Measurements from ENCODE around the gene CDH4.

Gene CDH4

DNA sequence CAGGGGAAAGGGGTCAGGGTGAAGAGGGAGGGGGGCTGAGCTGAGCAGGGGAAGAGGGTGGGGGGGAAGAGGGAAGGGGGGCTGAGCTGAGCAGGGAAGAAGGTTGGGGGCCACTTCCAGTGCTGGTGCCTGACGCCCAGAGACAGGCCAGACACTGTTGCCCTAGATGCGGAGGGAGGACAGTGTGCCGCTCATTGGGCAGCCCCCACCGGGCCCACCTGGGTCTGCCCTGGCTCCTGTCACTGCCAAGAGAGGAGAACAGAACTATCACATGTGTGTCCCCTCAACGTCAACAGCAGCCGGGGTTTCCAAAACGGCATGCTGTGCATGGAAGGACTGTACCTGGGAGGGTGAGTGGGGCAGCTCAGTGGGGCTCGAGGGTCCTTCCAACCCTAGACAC lies 342.1 kb downstream of the CDH4 start:
- no peak for DNase-seq

DNA sequence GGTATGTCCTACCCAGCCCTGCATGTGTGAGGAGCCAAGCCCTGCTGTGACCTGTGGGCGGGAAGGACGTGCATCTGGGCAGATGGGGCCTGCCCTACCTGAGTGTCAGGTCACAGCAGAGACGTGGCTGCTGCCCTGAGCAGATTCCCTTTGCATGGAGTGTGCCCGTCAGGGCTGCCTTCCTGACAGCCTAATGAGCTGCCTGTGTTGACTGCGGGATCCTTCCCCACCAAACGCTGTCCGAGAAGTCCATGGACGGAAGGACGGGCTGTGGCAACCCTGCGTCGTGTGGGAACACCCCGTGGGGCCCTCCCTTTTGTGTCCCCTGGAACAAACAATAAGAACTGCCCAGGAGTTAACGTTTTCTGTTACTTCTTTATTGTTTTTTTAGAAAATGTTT lies 343.2 kb downstream of the CDH4 start:
- DNase-seq: no peak

DNA sequence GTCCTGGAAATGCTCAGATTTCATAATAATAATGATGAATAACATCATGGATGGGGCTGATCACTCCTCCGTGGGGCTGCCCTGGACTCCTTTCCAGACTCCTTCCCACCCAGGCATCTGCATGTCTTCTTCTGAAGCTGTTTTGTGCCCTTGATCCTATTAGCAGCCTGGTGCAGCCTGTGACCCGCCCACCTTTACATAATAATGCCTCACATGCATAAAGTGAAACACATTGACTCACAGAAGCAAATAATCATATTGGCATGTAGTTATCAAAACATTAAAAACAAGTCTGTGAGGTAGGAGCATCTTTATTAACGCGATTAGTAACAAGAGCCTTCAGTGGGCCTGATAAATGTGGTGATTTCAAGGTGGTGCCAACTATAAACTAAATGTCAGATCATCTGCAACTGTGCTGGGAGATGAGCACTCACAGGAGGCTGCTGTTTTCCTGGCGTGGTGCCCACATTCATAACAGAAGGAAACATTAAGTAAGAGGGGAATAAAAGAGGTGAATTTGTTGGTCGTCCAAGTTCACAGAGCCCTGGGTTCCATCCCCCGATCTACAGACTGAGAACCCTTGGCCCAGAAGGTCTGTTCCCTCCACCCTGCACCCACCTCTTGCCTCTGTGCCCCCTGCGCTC lies 344.7 kb downstream of the CDH4 start:
- DNase-seq: no peak

DNA sequence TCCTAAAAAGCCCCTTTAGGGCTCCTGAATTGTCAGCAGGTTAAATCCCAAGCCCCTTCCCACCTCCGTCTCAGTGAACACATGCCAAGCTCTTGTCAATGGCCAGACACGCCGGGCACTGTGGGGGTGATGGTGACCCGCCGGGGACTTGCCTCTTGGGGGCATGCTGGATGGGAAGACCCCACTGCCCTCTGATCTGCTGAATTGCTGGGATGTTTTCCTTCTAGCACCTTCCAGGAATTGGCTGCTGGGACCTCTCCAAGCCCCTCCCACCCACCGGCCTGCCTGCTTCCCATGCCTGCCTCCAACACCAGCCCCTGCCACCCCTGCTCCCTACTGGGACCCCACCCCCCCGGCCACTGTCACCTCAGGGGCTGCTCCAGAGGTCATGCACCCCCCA lies 345.9 kb downstream of the CDH4 start:
- DNase-seq: no peak

DNA sequence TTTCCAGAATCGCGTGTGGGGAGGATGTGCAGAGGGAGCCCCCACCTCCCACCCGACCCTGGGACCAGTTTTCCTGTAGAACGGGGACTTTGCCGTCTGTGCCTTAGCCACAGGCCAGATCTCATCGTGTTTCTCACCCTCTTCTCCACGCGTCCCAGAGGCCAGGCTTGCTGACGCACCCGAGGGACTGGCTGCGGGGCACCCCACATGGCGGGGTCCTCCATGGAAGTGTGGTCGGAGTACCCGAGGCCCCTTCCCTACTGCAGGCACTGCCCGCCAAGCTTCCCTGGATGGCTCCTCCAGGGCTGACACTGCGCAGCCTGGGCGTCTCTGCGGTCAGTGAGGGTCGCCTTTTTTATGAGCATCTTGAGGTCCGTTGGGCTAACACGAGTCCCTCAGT lies 346.5 kb downstream of the CDH4 start:
- DNase-seq: no peak

DNA sequence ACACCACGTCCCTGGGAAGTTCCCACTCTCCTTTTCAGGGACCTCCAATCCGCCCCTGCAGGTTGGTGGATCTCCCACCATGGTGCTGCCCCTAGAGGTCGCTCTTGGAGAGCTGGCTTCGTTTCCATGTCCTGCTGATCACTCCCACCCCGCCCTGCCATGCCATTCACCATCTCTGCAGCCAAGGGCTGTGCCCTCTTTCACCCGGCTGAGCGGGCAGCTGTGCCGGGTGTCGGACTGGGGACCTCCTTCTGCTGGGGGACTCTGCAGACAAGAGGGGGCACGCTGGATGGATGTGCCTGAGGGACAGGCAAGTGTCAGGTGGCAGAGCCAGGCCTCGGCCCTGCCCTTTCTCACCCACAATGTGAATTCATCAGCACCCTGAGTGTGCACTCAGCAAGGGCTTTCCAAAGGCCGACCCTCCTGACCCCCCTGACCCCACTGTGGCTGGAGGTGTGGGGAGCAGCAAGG lies 347.0 kb downstream of the CDH4 start:
- no peak for DNase-seq

DNA sequence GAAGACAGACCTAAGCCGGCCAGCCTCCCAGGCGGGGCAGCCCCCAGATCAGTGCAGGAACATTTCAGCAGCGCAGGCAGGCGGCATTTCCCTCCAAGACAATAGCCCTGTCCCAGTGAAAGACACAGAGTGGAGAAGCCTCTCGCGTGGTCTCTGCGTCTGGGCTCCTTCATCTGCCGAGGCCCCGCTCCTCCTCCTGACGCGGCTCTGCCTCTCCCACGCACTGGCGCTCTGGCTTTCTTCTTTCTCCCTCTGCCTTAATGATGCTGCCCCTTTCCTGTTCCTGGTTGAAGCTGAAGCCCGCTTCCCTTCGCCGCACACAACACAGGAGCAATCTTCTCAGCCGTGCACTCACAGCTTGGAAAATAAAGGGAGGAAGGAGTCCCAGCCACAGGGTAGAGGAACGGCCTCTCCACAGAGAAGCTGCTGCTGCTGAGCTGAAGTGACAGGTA lies 347.5 kb downstream of the CDH4 start:
- DNase-seq: no peak

DNA sequence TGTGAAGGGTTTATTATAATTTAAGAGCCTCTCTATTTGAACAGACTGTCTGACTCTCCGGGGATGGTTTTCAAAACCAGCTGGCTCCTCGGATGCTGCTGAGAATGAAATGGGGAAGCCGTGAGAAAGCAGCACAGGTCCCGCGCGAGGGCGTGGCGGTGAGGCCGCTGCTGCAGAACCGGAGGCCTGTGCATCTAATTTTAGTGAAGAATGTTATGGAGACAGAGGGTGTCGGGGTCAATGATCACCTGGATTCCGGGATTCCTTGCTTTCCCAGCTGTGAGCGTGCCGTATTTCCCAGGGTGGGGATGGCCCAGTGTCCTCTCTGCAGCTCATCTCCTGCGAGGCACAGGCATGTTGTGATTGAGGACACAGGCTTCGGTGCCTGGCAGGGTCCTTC lies 348.0 kb downstream of the CDH4 start:
- DNase-seq: no peak

DNA sequence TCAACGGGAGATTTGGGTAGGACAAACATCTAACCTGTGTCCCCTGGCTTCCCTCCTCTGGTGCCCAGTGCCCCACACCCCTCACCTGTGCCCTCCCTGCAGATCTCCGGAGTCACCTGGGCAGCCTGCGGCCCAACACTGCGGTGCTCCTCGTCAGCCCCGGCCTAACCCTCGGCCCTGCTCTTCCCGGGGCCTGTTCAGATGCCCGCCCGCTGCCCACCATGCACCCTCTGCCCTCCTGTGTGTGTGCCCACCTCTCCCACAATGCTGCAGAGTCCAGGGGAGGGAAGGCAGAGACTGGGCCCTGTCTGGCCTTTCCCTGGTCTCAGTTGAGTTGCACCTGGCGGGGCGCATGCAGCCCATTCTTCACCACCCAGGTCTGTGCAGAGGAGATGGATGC lies 349.3 kb downstream of the CDH4 start:
- DNase-seq: no peak

DNA sequence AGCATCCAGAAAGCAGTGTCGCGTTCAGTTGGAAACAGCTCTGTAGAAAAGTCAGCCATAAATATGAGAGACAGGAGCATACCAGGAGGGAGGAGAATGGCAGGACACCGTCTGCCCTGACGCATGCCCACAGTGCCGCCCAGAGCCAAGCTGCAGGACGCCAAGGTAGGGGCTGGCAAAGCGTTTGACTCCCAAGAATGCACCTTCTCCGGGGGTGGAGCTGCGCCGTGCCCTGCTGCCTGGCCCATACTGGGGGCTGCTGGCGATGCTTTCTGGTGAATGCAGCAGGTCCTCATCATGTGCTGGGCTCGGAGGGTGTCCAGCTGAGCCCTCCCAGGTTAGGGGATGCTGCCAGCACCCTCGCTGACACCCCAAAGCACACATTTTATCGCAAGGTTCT lies 349.8 kb downstream of the CDH4 start:
- no peak for DNase-seq

DNA sequence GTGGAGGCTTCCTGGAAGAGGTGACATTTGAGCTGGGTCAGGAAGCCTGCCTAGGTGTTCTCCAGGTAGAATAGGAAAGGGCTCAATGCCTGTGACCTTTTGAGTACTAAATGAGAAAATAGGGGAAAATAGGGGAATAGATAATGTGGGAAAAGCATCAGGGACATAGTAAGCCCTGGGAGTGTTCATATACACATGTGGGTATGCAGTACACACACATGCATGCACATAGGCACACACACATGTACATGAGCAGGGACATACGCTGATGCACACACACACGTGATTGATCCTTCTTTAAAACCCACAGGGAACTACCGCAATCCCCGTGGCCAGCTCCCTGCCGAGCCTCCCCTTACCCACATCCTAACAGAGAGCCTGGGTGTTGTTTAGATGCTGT lies 351.7 kb downstream of the CDH4 start:
- DNase-seq: no peak

DNA sequence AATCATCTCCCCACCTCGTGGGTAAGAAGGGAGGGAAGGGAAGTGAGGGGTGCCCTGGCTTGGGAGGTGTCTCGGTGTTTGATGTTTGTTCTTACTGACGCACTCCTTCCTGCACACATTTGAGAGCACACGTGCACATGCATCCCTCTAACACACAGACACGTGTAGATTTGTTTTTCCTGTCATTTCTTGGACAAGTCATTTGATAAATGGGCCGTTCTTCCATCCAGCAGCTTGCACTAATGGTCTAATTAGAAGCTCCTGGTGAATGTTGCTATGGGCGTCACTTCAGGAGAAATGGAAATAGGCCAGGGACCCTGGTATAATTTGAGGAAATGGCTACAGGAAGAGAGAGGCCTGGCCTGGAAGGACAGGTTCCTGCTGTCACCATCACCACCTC lies 352.5 kb downstream of the CDH4 start:
- no peak for DNase-seq

DNA sequence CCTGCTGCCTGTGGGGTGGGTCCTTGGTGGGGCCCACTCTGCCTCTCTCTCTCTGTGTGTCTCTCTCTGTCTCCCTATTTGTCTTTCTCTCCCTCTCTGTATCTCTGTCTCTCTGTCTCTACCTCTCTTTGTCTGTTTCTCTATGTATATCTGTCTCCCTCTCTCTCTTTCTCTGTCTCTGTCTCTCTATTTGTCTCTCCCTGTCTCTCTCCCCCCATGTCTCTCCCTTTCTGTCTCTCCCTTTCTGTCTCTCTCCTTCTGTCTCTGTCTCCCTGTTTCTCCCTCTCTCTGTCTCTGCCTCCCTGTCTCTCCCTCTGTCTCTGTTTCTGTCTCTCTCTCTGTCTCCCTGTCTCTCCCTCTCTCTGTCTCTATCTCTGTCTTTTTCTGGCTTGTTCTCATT lies 353.2 kb downstream of the CDH4 start:
- no peak for DNase-seq

DNA sequence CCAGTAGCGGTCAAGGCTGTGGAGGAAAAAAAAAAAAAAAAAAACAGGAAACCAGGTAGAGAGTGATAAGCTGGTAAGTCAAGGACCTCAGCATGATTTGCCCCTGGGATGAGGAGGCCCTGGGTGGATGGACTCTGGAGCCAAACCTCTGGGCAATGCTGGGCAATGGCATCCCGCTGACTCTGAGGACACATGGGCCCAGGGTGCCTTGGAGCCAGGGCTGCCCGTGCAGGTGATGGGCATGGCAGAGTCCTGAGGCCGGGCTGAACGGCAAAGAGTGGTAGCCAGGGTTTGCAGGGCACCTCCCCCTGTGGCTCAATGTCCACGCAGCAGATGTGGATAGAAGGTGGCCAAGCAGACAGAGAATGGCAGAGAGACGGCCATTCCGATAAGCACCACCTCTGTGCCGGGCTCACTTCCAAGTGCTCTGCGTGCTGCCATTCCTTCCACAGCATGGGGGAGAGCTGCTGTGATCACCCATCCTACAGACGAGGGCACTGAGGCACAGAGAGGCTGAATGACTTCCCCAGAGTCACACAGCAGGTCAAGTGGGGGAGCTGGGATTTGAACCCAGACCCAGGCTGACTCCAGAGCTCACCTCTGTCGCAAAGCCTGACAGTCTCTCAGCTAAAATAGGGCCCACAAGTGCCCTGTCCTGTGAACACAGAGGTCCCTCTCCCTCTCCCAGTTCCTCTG lies 353.9 kb downstream of the CDH4 start:
- no peak for DNase-seq

DNA sequence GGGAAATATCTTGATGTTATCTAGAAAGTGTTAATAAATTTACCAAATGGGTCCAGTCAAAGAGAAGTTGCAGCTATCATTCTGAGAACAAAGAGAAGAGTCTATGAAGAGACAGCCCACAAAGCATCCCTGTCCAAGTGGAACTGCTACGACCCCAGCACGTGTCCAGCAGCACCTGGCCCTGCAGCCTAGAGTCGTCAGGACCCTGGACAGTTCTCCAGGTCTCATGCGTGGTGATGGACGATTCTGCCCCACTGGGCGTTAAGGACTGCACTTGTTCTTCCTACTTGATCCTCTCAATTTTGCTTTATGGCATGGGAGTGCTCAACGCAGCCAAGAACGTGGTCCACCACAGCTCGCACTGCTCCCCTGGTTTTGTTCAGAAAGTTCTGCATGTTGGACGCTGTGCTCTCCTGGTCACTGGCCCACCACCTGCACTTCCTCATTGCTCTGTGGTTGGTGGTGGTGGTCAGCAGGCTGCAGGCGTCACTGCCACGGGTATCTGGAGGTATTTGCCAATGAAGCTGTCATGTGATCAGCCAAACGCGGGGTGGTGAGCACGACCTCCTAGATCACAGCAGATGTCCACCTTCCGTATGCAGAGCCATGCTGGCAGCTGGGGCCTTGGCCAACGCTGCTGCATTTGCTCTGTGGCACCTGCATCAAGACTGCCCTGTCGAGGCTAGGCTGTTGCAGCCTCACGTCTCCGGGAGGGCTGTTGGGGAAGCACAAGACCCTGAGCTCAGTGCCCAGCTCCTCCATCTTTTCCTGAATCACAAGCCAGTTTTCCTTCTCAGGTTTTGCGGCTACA lies 356.4 kb downstream of the CDH4 start:
- no peak for DNase-seq

DNA sequence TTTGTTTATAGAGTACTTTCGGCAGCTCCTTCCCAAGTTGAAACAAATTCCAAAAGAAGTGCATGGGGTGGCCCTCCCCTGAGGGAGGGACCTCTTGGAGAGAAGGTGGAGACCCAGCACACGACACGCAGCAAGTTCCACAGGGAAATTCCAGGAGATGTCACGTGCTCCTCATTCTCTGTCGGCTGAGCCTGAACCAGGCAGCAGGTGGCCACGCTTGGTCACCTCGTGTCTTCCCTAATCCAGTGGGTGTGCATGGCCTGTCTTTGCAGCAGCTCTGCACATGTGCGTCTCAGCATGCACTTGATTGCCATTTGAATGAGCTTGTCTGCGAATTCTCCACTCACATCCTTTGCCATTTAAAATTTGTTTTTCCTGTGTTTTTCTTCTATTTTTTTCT lies 357.4 kb downstream of the CDH4 start:
- no peak for DNase-seq

DNA sequence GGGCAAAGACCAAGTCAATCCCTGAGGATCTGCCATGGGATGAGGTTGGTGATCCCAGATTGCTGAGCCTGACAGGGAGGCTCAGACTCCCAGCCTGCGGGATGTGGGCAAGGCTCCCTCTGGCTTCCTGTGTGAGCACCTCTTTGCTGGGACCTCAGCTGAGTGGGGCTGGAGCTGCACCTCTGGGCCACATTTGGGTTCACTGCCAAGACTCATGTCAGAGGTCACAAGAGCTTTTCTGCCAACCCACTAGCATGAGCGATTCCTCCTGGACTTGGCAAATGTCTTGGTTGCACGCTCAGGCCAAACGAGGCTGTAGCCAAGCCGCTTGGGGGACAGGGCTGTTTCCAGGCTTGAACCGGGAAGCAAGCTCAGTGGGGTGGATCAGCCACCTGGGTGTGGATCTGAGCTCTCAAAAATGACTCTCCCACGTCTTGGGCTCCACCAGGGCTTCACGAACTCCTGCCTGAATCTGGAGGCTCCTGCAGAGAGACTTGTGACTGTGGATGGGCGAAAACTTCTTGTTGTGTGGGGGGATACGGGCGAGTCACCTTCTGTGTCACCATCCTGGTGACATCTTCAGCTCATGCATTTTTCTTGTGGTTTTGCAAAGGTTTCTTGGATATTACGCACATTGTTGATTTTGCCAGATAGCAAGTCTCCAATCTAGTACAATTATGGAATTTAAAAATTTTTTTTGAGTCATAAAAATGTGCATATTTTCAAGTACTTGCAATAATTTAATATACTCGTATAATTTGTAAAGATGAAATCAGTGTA lies 359.5 kb downstream of the CDH4 start:
- DNase-seq: no peak

DNA sequence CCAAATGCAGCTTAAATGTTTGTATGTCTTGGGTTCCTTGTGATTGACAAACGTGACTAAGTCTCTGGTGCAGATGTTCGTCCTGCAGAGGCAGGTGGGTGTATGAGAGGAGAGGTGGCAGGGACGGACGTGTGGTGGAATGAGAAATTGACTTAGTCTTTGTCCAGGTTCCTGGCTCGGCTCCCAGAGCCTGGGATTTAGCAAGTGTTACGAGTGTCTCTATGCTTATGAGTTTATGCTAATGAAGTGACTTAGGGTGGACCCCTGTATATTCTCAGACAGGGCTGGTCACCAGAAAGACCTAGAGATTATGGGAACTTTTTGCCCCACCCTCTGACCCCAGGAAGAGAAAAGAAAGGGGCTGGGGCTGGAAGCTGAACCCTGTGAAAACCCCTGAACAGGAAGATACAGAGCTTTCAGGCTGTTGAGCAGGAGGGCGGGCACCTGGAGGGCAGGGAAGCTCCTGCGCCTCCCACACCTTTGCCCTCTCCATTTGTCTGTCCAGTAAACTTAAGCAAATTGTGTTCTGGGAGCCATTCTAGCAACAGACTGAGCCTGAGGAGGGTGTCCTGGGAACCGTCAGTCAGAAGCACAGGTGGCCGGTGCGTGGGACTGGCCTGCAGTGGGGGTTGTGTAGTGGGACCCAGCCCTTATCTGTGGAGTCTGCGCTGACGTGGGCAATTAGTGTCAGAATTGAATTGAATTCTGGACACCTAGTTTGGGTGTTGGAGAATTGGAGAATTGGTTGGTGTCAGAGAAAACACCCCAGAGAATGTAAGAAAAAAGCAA lies 362.1 kb downstream of the CDH4 start:
- DNase-seq: no peak

DNA sequence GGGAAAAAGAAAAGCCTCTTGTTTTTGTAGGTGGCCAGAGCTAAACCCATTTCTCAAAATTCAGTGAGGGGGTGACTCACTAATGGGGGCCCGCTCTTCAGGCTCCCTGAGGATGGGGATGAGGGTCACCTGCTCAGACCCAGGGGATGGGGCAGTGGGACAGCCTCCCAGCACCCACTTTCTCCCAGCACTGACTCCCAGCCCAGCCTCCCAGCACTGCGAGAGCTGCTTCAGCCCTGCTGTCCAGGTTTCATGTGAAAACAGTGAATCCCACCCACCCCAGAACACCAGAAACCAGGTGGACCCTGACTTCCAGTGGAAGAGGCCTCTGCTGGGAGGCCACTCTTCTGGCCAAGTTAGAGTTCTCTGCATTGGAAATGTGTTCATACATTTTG lies 362.6 kb downstream of the CDH4 start:
- DNase-seq: no peak

DNA sequence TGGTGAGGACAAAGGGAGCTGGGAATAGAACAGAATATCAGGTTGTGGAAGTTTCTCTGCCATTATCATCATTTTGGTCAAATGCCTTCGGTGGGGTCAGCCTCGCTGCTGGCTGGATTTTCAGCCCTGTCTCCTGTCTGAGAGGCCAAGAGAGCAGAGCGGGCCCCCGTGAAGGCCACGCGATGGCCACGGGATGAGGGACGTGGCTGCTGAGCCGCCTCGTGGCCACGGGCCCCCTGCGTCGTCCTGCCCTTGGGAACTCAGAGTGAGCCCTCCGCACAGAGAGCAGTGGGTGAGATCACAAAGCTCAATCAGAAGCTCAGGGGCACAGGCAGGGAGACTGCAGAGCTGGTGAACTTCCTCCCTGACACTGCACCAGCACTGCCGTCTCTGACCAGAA lies 363.7 kb downstream of the CDH4 start:
- DNase-seq: no peak

DNA sequence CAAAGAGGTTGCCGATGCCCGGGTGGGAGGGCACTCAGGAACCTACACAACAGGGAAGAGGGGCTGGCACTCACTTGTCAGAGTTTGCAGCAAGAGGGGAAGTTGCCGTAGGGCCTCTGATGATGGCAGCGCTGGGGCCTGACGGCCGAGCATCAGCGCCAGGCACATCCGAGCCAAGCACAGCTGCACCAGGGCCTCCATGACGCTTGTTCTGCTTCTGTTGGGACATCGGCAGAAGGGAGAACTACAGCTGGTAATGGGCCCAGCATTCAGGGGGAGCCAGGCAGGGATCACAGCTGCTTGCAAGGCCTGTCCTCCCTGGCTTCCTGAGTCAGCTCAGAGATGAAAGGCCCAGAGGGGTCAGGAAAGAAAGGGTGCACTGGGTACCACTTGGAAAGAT lies 367.7 kb downstream of the CDH4 start:
- no peak for DNase-seq

DNA sequence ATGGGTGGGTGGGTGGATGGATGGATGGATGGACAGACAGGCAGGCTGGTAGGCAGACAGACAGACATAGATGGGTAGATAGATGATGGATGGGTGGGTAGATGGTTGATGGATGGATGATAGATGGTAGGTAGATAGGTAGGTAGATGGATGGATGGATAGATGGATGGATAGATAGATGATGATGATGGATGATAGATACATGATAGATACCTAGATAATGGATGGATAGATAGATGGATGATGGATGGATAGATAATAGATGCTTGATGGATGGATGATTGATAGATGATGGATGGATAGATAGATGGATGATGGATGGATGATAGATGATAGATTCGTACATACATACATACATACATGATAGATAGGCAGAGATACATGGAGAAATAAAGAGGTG lies 368.1 kb downstream of the CDH4 start:
- DNase-seq: no peak

Data from NCI-H510A treated with DMSO at 0.1 percent for 48 hours (cell line).